ENCODE results near the gene ARHGAP27.

ARHGAP27 gene

DNA sequence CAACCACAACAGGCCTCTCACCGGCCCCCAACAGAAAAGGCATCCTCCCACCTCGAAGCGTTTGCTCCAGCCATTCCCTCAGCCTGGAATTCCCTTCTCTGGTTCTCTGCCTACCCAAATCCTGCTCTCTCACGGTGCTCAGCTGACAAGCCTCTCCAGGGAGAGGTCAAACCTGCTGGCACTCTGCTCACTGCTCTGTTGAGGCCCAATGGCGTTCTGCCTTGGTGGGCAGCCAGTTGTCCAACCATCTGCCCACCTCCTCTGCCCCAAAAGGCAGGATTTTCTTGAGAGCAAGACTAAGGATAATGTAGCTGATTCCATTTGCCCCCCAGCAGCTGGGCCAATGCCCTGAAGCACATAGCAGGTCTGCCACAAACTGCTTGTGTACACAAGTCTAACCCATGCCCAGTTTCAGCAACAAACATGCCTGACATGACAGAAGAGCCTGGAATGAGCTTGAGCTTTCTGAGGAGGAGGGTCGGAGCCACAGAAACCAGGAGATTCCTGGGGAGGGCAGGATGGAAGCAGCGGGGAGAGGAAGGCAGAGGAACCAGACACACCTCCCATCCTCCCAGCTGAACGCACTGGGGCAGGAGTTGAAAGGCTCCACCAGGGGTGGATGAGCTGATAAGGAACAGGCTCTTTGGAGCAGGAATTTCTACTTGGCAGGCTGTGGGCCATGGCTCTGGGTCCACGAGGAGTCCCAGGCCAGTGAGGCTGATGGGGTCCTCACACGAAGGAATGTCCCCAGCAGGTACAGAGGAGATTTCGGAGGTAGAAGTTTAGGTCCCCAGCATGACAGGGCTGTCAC lies 23.9 kb downstream of the ARHGAP27 start:
- ATAC-seq (no peak), DNase-seq (no peak)
- Mint-ChIP-seq H3K4me1 (peaks cover 60% of the 10 kb centered on the region), H3K27ac (peak overlapping the region; percentile 100), H3K9me3 (no peaks in the 10 kb centered on the region), H3K4me3 (peak overlapping the region; percentile 99), H3K27me3 (no peaks in the 10 kb centered on the region)

DNA sequence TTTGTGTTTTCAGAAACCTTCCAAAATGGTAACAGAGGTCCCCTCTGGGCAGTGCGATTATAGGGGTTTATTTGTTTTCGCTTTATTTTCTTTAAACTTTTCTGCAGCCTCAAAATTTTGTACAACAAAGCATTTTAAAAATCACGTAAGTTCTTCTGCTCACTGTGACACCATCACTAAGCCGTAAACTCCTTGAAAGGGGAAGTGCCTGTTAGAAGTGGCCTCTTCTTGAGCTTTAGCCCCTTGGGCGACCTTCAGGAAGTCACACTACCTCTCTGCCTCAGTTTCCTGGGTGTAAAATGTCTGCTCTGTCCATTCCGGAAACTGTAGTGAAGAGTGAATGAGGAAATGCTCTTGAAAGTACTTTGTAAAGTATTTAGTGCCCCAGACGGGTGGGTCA lies 26.6 kb downstream of the ARHGAP27 start:
- no peaks in the 10 kb centered on the region for H3K27me3 Mint-ChIP-seq
- peaks cover 47% of the 10 kb centered on the region for H3K4me1 Mint-ChIP-seq
- no peak for ATAC-seq
- H3K9me3 Mint-ChIP-seq = no peaks in the 10 kb centered on the region
- no peak overlapping the region for H3K4me3 Mint-ChIP-seq
- no peak overlapping the region for H3K27ac Mint-ChIP-seq
- DNase-seq = no peak

DNA sequence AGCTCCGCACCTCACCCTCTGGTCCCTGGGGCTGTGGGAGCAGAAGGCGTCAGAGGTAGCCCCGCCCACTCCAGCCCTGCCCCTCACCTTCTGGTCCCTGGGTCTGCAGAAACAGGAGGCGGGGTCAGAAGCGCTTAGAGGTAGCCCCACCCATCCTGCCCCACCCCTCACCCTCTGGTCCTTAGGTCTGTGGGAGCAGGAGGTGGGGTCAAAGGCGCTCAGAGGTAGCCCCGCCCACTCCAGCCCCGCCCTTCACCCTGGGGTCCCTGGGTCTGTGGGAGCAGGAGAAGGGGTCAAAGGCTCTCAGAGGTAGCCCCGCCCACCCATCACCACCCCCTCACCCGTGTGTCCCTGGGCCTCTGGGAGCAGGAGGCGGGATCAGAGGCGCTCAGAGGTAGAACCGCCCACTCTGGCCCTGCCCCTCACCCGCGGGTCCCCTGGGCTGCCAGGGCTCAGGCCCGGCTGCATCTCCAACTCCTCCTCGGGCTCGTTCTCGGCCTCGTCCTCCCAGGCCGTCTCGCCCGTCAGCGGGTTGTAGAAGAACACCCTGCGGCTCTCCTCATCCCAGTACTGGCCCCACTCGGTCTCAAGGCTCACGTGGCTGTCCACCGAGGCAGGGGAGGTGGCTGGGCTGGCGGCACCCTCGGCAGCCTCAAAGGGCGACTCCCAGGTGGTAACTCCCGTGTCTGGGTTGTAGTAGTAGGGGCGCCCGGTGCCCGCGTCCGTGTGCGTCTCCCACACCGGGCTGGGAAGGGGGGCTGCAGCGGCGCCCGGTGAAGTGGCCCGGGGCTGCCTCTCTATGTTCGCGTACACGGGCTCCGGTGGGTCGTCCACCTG lies 27.2 kb downstream of the ARHGAP27 start:
- H3K4me1 Mint-ChIP-seq = peaks cover 41% of the 10 kb centered on the region
- no peaks in the 10 kb centered on the region for H3K9me3 Mint-ChIP-seq

DNA sequence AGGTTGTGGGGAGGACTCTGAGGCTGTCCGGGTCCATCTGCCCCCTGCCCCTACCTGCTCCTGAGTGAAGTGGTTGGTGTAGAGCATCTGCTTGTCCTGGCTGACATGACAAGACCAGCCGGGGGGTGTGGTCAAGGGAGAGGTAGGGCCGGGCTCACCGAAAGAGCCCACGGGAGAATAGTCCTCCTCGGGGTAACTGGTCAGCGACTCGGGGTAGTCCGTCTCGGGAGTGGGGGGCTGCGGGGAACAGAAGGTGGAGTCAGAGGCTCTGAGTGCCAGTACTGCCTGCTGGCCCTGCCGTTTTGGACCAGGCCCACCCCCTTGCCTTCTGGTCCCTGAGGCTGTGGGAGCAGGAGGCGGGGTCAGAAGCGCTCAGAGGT lies 27.8 kb downstream of the ARHGAP27 start:
- H3K9me3 Mint-ChIP-seq = no peaks in the 10 kb centered on the region
- H3K4me1 Mint-ChIP-seq = peaks cover 37% of the 10 kb centered on the region
- no peak for DNase-seq
- H3K27me3 Mint-ChIP-seq = no peaks in the 10 kb centered on the region
- peak overlapping the region in 1 of 2 donors; percentile 42 for H3K27ac Mint-ChIP-seq
- no peak for ATAC-seq
- no peak overlapping the region for H3K4me3 Mint-ChIP-seq

More for the DNA sequence above, 27.2 kb downstream of the ARHGAP27 start:
- DNase-seq (no peak), ATAC-seq (no peak)
- Mint-ChIP-seq H3K4me3 (no peak overlapping the region), H3K27ac (no peak overlapping the region), H3K27me3 (no peaks in the 10 kb centered on the region)

DNA sequence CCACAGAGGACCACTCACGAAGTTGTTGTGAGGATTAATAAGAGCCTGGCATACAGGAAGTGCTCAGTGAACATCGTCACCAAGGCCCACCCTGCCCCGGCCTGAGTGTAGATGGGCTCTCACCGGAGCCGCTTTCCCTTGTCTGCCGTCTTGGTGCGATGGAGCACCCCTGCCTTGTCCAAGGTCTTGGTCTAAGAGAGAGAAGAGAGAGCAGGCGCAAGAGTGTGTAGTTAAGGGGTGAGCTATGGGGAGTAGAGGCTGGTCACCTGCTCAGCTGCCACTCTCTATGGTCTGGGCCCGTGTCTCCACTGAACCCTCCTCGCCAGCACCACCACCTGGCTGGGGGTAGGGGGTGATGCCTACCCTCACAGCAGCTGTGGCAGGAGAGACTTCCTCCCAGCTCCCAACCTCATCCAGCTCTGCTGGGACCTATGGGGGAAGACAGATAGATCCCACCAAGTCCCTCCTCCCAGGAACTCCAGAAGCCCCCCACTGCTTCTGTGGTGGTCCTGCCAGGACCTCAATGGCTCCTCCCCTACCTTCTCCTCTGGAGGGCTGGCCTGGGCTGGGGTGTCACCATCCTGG lies 28.7 kb downstream of the ARHGAP27 start:
- Mint-ChIP-seq H3K4me3 (no peak overlapping the region), H3K9me3 (no peaks in the 10 kb centered on the region), H3K27me3 (no peaks in the 10 kb centered on the region), H3K27ac (peak overlapping the region in 1 of 2 donors; percentile 63), H3K4me1 (peaks cover 31% of the 10 kb centered on the region)
- no peak for DNase-seq
- no peak for ATAC-seq

DNA sequence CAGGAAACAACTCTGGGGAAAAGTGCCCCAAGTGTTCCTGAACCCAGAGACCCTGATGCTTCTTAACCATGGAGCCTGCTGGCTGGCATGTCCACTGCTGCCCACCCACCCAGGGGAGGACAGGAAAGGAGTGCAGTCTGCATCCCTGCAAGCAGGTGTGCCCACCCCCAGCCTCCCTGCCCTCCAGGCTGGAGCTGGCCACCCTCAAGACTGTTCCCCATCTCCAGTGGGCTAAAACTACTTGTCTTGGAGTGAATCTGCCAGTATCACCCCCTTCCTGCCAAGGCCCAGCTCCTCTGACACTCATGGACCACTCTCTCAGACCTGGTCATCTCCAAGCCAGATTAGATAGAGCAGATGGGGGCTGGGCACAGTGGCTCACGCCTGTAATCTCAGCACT lies 29.8 kb downstream of the ARHGAP27 start:
- H3K27ac Mint-ChIP-seq = peak overlapping the region in 1 of 2 donors; percentile 54
- DNase-seq (no peak), ATAC-seq (no peak)
- H3K27me3 Mint-ChIP-seq = no peaks in the 10 kb centered on the region
- no peak overlapping the region for H3K4me3 Mint-ChIP-seq
- H3K4me1 Mint-ChIP-seq = peaks cover 21% of the 10 kb centered on the region
- no peaks in the 10 kb centered on the region for H3K9me3 Mint-ChIP-seq

- no peak for ATAC-seq
- Mint-ChIP-seq H3K27me3 (no peaks in the 10 kb centered on the region), H3K4me3 (no peak overlapping the region), H3K9me3 (no peaks in the 10 kb centered on the region), H3K27ac (peak overlapping the region; percentile 26 to 63), H3K4me1 (peaks cover 10% of the 10 kb centered on the region)
- no peak for DNase-seq
Measured at GRCh38 chr17:45398800-45399199, 33.9 kb downstream of the ARHGAP27 start.

DNA sequence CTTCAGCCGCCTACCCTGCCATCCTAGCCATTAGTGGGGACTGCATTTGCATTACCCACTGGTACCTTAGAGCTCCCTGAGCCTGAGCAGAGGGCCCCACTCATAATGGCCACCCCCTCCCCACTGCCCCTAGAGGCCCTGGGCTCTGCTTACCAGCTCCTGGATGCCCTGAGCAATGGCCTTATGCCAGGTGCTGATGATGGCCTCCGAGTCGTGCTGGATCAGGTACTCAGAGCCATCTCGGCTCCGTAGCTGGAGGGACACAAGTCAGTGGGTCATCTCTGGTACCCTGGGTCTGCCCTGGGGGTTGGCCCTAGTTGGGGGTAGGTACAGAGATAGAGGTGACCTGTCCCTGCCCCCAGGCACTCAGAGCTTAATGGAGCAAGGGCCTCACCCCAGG lies 34.9 kb downstream of the ARHGAP27 start:
- Mint-ChIP-seq H3K4me3 (no peak overlapping the region), H3K4me1 (peaks cover 17% of the 10 kb centered on the region), H3K27ac (no peak overlapping the region)

GRCh38 chr17:45396496-45397205 lies 36.0 kb downstream of the ARHGAP27 start:
- Mint-ChIP-seq H3K27me3 (peaks cover 3% of the 10 kb centered on the region), H3K9me3 (no peaks in the 10 kb centered on the region), H3K4me1 (peaks cover 18% of the 10 kb centered on the region), H3K27ac (no peak overlapping the region), H3K4me3 (no peak overlapping the region)
- no peak for DNase-seq
- ATAC-seq = peak; percentile 37

More for the DNA sequence above, 34.9 kb downstream of the ARHGAP27 start:
- Mint-ChIP-seq H3K9me3 (no peaks in the 10 kb centered on the region), H3K27me3 (no peaks in the 10 kb centered on the region)
- DNase-seq = no peak
- no peak for ATAC-seq

GRCh38 chr17:45395569-45396415 lies 36.9 kb downstream of the ARHGAP27 start:
- H3K9me3 Mint-ChIP-seq = no peaks in the 10 kb centered on the region
- peaks cover 24% of the 10 kb centered on the region for H3K4me1 Mint-ChIP-seq
- no peak for ATAC-seq
- no peak for DNase-seq
- peaks cover 11% of the 10 kb centered on the region for H3K27me3 Mint-ChIP-seq
- no peak overlapping the region for H3K4me3 Mint-ChIP-seq
- H3K27ac Mint-ChIP-seq = no peak overlapping the region

DNA sequence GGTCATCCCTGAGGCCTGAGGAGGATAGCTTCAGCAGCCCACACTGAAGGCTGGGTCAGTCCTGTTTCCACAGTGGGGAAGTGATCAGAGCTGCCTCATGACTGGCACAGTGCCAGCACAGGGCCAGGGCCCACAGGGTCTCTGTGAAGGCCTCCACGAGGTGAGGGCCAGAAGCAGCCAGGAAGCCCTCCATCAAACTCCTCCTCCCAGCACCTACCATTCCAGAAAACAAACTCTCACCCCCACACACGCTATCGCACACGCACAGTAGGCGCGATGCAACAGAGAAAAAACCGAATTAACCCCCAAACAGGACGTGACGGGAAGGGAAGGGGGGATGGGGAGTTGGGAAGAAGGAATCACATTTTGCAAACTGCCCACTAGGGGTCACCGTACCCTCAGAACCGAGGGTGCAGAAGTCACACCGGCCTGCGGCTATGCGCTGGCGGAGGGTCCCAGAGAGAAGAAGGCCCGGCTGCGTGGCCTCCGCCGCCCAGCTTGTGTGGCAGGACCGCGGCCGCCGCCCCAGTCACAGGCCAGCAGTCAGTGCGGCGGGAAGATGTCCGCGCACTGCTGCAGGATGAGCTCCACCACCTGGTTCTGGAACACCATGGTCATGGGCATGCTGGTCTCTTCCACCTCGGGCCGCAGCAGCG lies 37.6 kb downstream of the ARHGAP27 start:
- H3K27ac Mint-ChIP-seq = no peak overlapping the region
- peak in 1 of 2 donors; percentile 39 for DNase-seq
- ATAC-seq = peak; percentile 42

DNA sequence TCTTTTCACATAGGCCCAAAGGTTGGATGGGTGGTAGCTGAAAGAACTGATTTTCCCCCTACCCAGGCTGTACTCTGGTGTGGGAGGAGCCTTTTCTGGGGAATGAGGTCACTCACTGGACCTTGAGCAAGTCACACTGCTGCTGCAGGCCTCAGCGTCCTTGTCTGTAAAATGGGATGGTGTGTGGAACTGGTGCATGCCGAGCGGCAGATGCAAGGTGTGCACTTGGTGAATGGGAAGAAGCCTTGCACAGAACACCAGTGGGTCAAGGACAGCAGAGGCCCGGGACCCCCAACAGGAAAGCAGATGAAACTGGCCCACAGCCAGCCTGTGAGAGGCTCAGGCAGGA lies 38.1 kb downstream of the ARHGAP27 start:
- Mint-ChIP-seq H3K27ac (no peak overlapping the region), H3K9me3 (no peaks in the 10 kb centered on the region), H3K4me3 (no peak overlapping the region), H3K4me1 (peaks cover 28% of the 10 kb centered on the region), H3K27me3 (peaks cover 11% of the 10 kb centered on the region)
- no peak for ATAC-seq
- DNase-seq = no peak

More for the DNA sequence above, 37.6 kb downstream of the ARHGAP27 start:
- peaks cover 24% of the 10 kb centered on the region for H3K4me1 Mint-ChIP-seq
- H3K27me3 Mint-ChIP-seq = peaks cover 11% of the 10 kb centered on the region
- no peak overlapping the region for H3K4me3 Mint-ChIP-seq
- no peaks in the 10 kb centered on the region for H3K9me3 Mint-ChIP-seq

DNA sequence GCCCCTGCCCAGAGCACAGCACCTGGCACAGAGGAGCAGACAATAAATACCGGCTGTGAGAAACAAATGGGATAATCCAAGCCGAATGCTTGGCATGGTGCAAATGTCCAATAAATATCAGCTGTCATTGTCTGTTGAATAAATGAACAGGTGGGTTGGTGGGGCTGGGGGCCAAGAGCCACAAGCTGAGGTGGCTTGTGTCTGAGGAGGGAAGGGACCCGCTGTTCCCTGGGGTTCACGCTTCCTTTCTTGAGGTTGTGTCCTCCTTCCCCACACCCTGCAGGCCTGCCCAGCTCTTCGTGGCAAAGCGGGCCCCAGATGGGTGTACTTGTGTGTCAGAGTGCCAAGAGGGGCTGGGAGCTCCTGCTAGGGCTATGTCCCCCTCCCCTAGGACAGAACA lies 38.6 kb downstream of the ARHGAP27 start:
- H3K4me3 Mint-ChIP-seq = no peak overlapping the region
- DNase-seq = no peak
- ATAC-seq = no peak
- no peak overlapping the region for H3K27ac Mint-ChIP-seq
- no peaks in the 10 kb centered on the region for H3K9me3 Mint-ChIP-seq
- peaks cover 11% of the 10 kb centered on the region for H3K27me3 Mint-ChIP-seq
- peaks cover 32% of the 10 kb centered on the region for H3K4me1 Mint-ChIP-seq

DNA sequence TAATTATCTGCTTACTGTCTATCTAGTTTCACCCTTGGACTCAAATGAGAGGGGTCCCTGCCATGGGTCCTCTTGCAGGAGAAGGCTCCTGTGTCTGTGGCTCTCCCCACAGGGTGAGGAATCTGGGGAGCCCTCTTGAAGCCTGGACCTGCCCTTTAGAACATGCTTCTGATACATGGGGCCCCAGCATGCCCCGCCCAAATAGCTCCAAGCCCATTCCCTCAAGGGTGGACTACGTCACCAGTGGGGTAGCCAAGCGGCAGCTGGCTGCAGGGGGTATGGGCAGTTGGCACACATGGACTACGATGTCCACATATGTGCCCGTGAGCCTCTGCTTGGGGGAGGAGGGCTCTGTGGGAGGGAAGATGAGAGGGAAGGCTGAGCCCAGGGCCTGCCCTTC lies 39.3 kb downstream of the ARHGAP27 start:
- ATAC-seq = no peak
- no peaks in the 10 kb centered on the region for H3K9me3 Mint-ChIP-seq
- no peak overlapping the region for H3K27ac Mint-ChIP-seq

More for the DNA sequence above, 39.3 kb downstream of the ARHGAP27 start:
- no peak for DNase-seq
- Mint-ChIP-seq H3K4me1 (peaks cover 39% of the 10 kb centered on the region), H3K27me3 (peaks cover 11% of the 10 kb centered on the region), H3K4me3 (no peak overlapping the region)

All from stimulated activated naive CD8-positive, alpha-beta T cell treated with anti-CD3 and anti-CD28 coated beads, Interleukin-15, amount 100 ng/mL, for 72 hours (primary cell).